Measurements from ENCODE around the gene NCS1.
"Not testable (repeated sequence)": the region's sequence is repeated elsewhere in the genome, so short reads cannot be mapped to it uniquely, and the experiment has no call there.

NCS1 gene

GRCh38 chr9:130239741-130240241 is 67.6 kb downstream of the NCS1 start:
- DNase-seq (ENCODE audit: low read depth), result no peak

DNA sequence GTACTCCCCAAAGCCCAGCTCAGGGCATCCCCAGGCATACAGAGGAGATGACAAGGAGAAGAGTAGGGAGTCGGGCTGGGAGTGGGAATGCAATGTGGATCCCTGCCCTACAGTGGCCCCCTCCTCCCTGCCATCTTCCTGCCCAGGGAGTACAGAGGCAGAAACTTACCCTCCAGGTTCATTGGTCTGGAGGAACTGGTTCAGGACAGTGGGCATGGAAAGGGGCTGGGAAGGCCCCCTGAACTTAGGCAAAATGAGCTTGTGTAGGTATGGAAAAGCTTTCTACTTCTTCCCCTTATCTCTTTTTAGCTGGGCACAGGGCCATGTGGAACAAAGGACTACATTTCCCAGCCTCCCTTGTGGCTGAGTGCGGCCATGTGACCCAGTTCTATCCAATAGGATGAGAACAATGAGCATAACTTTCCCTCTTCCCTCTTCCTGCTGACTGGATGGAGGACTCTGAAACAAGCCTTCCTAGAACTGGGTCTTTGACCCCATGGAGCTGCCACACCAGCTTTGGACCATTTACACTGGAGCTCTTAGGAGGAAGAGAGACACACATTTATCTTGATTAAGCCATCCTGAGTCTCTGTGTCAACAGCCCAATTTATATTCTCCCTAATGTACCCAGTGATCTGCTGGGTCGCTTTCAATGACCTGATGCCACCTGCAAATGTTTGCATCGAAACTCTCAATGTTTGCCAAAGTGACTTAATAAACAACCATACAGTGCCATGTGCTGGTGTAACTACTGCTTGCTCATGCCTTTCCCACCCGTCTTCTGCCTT is 68.4 kb downstream of the NCS1 start:
- no peak for DNase-seq (ENCODE audit: low read depth)

GRCh38 chr9:130241198-130241535 is 69.0 kb downstream of the NCS1 start:
- no peak for DNase-seq (ENCODE audit: low read depth)

GRCh38 chr9:130242270-130243014 is 70.2 kb downstream of the NCS1 start:
- no peak for DNase-seq (ENCODE audit: low read depth)

DNA sequence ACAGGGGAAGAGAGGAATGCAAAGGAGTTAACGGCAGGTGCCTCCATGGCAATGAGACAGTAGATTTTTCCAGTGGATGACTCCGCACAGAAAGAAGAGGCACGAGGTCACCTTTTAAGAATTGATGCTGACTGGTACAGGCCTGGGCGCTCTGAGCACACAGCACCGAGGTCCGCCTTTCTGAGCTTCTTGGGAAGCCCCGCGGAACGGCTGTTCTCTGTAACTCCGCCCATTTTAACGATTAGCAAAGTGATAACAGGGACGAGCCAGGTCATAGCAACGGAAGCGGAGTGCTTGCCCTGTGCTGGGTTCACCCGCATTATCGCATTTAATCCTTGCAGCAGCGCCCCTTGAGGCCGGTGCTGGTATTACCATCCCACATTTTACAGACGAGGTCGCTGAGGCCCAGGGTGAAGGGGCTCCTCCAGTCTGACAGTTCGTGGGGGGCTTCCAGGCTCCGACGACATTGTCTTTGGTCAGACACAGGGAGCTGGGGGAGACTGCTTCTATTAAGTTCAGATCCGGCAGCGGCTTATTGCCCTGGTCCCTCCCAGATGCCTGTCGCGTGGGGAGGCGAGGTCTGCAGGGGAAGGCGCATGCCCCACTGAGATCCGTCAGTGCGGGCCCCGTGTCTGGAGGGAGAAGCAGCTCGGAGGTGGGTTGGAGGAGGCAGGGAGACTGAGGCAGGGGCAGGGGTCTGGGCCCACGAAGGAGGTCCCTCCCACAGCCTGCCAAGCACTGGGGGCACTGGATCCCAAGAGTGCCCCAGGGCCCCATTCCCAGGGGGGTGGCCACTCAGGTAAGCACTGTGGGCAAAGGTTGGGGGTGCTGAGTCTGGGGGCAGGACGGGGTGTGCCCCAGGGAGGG is 71.0 kb downstream of the NCS1 start:
- DNase-seq (ENCODE audit: low read depth), result peak; percentile 67

- no peak for DNase-seq (ENCODE audit: low read depth)
Measured at GRCh38 chr9:130243882-130244170, 71.6 kb downstream of the NCS1 start.

DNA sequence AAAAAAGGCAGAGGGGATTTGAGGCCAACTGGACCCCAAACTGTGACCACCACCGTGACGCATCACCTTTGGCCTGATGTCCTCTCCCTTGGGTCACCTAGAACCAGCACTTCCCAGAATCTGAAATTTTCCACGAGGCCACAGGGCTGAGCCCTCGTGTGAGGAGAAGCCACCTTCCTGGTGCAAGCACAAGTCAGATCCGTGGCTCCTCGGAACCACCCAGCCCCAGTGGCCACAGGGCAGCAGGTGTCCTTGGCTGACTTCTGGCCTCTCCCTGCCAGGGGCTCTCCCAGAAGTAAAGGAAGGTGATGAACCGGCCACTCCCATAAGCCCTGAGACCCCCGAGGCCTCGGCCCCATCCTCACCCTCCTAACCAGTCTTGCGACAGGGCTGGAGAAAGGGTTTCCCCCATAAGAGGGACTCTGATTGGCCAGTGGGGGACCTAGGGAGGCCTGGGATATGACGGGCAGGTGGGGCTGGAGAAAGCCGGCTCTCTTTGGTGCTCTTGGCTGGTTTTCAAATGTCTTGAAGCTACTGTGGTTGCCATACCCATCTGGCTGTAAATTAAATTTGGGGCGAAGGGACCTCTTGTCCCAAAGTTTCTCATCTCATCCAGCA is 72.5 kb downstream of the NCS1 start:
- no peak for DNase-seq (ENCODE audit: low read depth)

- DNase-seq (ENCODE audit: low read depth), result no peak
Measured at GRCh38 chr9:130245474-130245873, 73.3 kb downstream of the NCS1 start.

DNA sequence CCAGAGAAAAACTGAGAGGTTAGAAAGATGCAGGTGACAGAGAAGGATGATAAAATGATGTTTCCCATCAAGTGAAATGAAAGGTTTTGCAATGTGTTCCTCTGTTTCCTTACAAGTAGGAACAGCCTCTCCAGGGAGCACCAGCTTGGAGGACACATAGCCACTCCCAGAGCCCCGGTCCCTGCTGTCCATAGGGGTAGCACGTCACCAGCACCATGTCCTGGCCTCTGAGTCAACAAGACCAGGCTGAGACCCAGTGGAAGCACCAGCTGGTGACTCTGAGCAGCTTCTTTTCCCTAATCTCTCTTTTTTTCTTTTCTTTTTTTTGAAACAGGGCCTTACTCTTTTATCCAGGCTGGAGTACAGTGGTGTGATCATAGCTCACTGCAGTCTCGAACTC is 73.9 kb downstream of the NCS1 start:
- no peak for DNase-seq (ENCODE audit: low read depth)

DNA sequence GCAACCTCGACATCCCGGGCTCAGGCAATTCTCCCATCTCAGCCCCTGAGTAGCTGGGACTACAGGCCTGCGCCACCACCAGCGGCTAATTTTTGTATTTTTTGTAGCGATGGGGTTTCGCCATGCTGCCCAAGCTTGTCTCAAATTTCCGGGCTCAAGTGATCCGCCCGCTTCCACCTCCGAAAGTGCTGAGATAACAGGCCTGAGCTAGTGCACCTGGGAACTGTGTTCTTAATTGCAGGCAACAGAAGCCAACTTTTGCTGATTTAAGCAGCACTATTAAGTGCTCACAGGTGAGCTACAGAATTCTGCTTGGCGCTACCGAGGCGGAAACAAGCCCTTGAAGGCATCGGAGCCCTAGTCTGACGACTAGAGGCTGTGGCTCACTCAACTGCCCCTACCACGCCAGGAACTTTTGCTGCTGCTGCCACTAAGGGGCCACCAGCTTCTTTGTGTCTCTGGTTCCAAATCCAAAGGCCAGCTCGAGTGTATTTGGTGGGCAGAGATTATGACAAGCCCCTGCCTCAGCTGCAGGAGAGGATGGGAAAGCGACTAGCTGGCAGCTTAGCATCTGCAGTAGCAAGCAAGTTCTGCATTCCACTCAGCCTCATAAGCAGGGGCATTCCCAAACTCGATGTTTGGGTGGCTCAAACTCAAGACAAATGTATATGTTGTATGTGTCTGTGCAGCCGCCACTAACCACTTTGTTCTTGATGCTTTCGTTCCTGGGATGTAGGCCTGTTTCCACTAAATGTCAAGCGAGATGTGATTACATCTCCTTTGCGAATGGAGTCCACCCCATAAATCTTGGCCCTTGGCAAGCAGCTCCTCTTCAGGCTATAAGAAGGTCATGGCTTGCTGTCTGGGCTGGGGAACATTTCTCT is 82.8 kb downstream of the NCS1 start:
- no peak for DNase-seq (ENCODE audit: low read depth)

- no peak for DNase-seq (ENCODE audit: low read depth)
Measured at GRCh38 chr9:130255631-130256134, 83.5 kb downstream of the NCS1 start.

DNA sequence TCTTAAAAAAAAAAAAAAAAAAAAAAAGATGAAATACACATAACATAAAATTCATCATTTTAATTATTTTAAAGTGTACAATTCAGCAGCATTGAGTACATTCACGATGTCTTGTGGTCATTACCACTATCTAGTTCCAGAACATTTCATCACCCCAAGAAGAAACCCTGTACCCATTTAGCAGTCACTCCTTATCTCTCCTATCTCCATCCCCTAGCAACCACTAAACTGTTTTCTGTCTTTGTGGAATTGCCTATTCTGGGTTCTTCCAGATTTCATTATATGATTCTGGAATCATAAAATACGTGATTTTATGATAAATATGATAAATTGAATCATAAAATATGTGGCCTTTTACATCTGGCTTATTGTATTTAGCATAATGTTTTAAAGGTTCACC is 84.4 kb downstream of the NCS1 start:
- no peak for DNase-seq (ENCODE audit: low read depth)

DNA sequence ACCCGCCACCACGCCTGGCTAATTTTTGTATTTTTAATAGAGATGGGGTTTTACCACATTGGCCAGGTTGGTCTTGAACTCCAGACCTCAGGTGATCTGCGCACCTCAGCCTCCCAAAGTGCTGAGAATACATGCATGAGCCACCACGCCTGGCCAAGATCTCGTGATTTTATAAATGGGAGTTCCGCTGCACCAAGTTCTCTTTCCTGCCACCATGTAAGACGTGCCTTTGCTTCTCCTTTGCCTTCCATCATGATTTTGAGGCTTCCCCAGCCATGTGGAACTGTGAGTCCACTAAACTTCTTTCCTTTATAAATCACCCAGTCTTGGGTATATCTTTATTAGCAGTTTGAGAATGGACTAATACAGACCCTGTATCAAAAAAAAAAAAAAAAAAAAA is 85.9 kb downstream of the NCS1 start:
- DNase-seq (ENCODE audit: low read depth), result not testable (repeated sequence)

- DNase-seq (ENCODE audit: low read depth), result no peak
Measured at GRCh38 chr9:130259044-130259443, 86.8 kb downstream of the NCS1 start.

DNA sequence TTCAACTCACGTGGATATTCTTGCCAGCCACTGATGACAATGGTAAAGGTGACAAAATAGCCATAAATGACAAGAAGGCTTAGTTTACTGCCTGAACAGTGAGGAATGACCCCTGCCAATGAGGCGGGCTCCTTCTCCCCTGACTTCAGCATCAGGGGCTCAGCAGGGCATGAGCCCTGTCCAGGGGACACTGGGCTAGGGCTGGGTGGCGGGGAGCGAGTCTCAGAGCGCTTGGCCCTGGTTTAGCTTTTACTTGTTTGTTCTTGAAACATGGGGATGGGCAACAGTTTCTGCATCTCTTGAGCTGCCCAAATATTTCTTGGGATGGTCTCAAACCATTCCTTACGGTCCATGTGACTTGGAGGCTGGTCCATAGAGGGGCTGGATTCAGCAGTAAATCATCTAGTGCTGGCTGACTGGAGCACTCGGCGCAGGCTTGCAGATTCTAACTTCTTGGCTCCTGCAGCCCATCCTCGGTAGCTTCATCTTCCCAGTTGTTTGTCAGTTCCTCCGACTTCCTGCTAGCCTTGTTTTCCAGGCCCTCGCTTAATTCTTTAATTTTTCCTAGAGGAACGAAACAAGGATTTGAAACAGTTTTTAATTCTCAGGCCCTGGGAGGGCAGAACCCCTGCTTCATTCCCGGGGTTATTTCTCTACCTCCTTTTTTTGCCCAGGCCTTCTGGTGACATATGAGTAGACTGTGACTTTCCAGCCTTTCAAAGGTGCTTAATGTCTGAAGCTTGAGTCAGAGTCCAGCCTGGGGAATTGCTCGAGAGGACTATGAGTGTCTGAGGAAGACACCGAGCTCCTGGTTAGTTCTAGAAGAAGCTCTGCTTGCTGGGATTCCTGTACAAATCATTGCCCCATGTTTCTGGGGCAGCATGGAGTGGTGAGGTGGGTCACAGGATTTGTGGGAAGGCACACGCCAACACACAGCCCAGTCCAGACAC is 88.9 kb downstream of the NCS1 start:
- no peak for DNase-seq (ENCODE audit: low read depth)

DNA sequence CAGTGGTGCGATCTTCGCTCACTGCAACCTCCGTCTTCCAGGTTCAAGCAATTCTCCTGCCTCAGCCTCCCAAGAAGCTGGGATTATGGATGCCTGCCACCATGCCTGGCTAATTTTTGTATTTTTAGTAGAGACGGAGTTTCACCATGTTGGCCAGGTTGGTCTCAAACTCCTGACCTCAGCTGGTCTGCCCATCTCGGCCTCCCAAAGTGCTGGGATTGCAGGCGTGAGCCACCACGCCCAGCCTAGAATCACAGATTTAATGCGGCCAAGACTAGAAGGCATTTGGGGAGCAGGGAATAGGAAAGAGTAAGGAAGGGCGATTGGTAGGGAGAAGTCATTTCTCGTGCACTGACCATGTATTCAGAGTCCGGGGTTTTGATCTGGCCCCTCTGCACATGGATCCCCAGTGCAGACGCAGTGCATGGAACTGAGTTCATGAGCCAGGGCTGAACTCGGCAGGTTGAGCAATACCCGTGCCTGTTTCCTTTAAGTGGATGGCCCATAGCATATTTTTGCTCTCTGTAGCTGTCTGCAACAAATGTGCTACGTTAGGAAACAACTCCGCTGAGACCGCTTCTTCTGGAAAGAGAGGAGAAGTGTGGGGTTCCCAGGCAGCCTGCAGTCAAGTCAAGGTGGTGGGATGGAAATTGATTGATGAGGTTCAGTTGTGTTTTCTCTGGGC is 90.0 kb downstream of the NCS1 start:
- DNase-seq (ENCODE audit: low read depth), result no peak

GRCh38 chr9:130262771-130263170 is 90.6 kb downstream of the NCS1 start:
- no peak for DNase-seq (ENCODE audit: low read depth)

DNA sequence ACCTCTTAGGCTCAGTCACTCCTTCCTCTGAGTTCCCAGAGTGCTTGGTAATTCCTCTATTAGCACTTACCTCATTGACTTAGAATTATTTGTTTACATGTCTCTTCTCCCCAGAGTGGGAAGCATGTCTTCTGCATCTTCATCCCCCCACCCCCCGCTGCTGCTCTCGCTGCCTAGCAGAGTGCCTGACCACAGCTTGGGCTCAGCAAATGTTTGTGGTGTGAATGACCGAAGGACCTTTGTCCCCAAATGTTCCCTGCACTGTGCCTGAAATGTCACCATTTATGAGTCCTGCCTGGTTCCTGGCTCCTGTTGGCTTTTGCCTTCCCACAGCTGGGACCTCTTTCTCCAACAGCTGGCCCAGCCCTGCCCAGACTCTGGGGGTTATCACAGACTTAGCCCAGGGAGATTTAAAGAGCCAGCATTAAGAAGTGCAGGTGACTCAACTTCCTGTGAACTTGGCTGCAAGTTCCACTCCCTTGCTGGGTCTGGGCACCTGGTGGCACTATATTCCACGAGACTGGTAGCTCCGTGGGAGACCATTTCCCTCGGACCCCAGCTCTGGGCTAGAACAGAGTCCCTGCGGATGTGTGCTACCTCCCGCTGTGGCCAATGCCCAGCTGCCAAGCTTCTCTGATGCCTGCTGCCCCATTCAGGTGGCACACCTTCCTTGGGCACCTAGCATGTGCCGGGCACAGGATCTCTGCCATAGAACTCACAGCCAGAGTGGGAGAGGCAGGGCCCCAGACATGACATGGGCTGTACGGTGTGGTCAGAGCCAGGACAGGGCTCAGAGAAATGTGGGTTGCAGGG is 91.6 kb downstream of the NCS1 start:
- DNase-seq (ENCODE audit: low read depth), result no peak

All from activated T-helper 1 cell treated with Interleukin-2 at 50 U/mL for 16 hours (primary cell).